ENCODE data around the gene MLLT3.

The MLLT3 gene

GRCh38 chr9:20380546-20380945 is 241.8 kb downstream of the MLLT3 start:
- H3K4me1 ChIP-seq = peaks cover 2% of the 10 kb centered on the region; the same call in 1 of the 2 replicates
- no peak overlapping the region for H3K4me3 ChIP-seq (ENCODE audit: low read depth, low read length)
- no peaks in the 10 kb centered on the region for H3K36me3 ChIP-seq

GRCh38 chr9:20379804-20380225 is 242.5 kb downstream of the MLLT3 start:
- Histone ChIP-seq H3K4me1 (peaks cover 2% of the 10 kb centered on the region; the same call in 1 of the 2 replicates), H3K36me3 (no peaks in the 10 kb centered on the region), H3K9me3 (no peaks in the 10 kb centered on the region), H3K4me3 (ENCODE audit: low read depth, low read length) (no peak overlapping the region), H3K27me3 (no peaks in the 10 kb centered on the region; the same call in 1 of the 2 replicates)
- TF ChIP-seq CTCF (IDR thresholded peaks at IDR 0.05; ENCODE audit: low read depth, low read length) = no peak
- no peak for DNase-seq

More at GRCh38 chr9:20380546-20380945, 241.8 kb downstream of the MLLT3 start:
- H3K27me3 ChIP-seq = no peaks in the 10 kb centered on the region; the same call in 1 of the 2 replicates
- no peaks in the 10 kb centered on the region for H3K9me3 ChIP-seq
- no peak for TF ChIP-seq CTCF (IDR thresholded peaks at IDR 0.05; ENCODE audit: low read depth, low read length)
- no peak for DNase-seq

- no peaks in the 10 kb centered on the region; the same call in 1 of the 2 replicates for H3K27me3 ChIP-seq
- DNase-seq = no peak
- H3K9me3 ChIP-seq = no peaks in the 10 kb centered on the region
- no peak for TF ChIP-seq CTCF (IDR thresholded peaks at IDR 0.05; ENCODE audit: low read depth, low read length)
- H3K4me3 ChIP-seq (ENCODE audit: low read depth, low read length) = no peak overlapping the region
- H3K4me1 ChIP-seq = peaks cover 2% of the 10 kb centered on the region; the same call in 1 of the 2 replicates
- no peaks in the 10 kb centered on the region for H3K36me3 ChIP-seq
Observed at GRCh38 chr9:20378851-20379250, 243.4 kb downstream of the MLLT3 start.

GRCh38 chr9:20377790-20378189 is 244.5 kb downstream of the MLLT3 start:
- no peak for TF ChIP-seq CTCF (IDR thresholded peaks at IDR 0.05; ENCODE audit: low read depth, low read length)
- Histone ChIP-seq H3K27me3 (no peaks in the 10 kb centered on the region; the same call in 1 of the 2 replicates), H3K9me3 (no peaks in the 10 kb centered on the region), H3K4me3 (ENCODE audit: low read depth, low read length) (no peak overlapping the region), H3K36me3 (no peaks in the 10 kb centered on the region), H3K4me1 (peaks cover 2% of the 10 kb centered on the region; the same call in 1 of the 2 replicates)
- no peak for DNase-seq

- no peak for TF ChIP-seq CTCF (IDR thresholded peaks at IDR 0.05; ENCODE audit: low read depth, low read length)
- no peak for DNase-seq
- no peaks in the 10 kb centered on the region for H3K9me3 ChIP-seq
- no peaks in the 10 kb centered on the region for H3K36me3 ChIP-seq
- peaks cover 2% of the 10 kb centered on the region; the same call in 1 of the 2 replicates for H3K4me1 ChIP-seq
- H3K4me3 ChIP-seq (ENCODE audit: low read depth, low read length) = no peak overlapping the region
- no peaks in the 10 kb centered on the region; the same call in 1 of the 2 replicates for H3K27me3 ChIP-seq
Observed at GRCh38 chr9:20376731-20377375, 245.4 kb downstream of the MLLT3 start.

- no peak overlapping the region for H3K4me3 ChIP-seq (ENCODE audit: low read depth, low read length)
- TF ChIP-seq CTCF (IDR thresholded peaks at IDR 0.05; ENCODE audit: low read depth, low read length) = no peak
- DNase-seq = no peak
- H3K27me3 ChIP-seq = no peaks in the 10 kb centered on the region; the same call in 1 of the 2 replicates
- H3K9me3 ChIP-seq = no peaks in the 10 kb centered on the region
- peaks cover 2% of the 10 kb centered on the region; the same call in 1 of the 2 replicates for H3K4me1 ChIP-seq
- no peaks in the 10 kb centered on the region for H3K36me3 ChIP-seq
Observed at GRCh38 chr9:20376042-20376441, 246.3 kb downstream of the MLLT3 start.

Measured in BE2C (cell line).